ENCODE measurements around the gene WFS1.

- TF ChIP-seq EZH2 (IDR thresholded peaks at IDR 0.05) (no peak), POLR2AphosphoS5 (IDR thresholded peaks at IDR 0.05; ENCODE audit: borderline replicate concordance, low read depth, low read length) (no peak)
These were observed 5.5 kb upstream of the WFS1 start for GRCh38 chr4:6264225-6264540.

All from SK-N-MC (cell line).